Epithelial cell of proximal tubule (primary cell): ENCODE measurements around the gene TRIM62. TPM values are rescaled to one million over a fixed set of nuclear protein-coding genes. Genes with fewer than 3 reads are reported as not detected.

Experiments used
- DNase-seq: peaks from one replicate; pipeline ENCODE4 v3.0.0-alpha.2; 2011; ENCODE audit warnings: low read depth
- H3K4me3 ChIP-seq: 2 replicates; pipeline ENCODE4 v1.5.1; 2011; ENCODE audit warnings: low read depth, mild to moderate bottlenecking, low read length
- total RNA-seq: library from RNA; depleted of rRNA; stranded (reverse); fragments of >200 nt; gene quantifications from 2 replicates; pipeline ENCODE4 v1.2.3, GENCODE V29; 2015
- TF ChIP-seq, protein P1 (sequence below): conservative IDR thresholded peaks from 2 replicates; pipeline ENCODE4 v1.5.1; 2012; ENCODE audit warnings: low read depth, mild to moderate bottlenecking, low read length

The TRIM62 gene
- total RNA-seq, 1 donor from 2014 or later = 1.4 TPM

DNA sequence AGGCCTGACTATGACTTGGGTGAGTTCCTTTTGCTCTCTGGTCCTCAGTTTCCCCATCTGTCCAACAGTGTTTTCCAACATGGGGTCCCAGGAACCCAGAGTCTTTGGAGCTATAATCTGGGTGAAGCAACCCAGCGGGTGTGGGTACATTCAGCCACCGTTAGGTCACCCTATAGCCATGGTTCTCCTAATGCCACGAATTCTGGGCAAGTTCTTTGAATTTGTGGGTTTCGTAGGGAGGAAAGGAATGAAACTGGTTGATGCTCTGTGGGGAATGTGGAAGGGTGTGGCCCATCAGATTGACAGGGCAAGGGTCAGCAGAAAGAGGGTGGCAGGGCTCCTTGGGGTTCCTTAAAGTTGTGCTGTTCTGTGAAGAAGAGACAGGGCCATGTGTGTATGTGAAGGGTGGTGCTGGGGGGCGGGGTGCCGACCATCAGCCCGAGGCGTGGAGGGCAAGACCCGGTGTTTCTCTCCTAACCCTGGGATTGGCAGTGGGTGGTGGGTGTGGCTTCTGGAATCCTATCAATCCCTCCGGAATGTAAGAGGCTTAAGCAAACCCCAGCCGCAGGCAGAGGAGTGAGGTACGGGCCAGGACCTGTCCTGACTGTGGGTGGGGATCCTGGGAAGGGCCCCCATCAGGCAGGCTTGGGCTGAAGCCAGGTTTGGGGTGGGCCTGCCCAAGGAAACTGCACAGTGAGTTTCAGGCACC, 39.0 kb upstream of the TRIM62 start:
- no peak overlapping the region for H3K4me3 ChIP-seq
- TF ChIP-seq, protein P1, sequence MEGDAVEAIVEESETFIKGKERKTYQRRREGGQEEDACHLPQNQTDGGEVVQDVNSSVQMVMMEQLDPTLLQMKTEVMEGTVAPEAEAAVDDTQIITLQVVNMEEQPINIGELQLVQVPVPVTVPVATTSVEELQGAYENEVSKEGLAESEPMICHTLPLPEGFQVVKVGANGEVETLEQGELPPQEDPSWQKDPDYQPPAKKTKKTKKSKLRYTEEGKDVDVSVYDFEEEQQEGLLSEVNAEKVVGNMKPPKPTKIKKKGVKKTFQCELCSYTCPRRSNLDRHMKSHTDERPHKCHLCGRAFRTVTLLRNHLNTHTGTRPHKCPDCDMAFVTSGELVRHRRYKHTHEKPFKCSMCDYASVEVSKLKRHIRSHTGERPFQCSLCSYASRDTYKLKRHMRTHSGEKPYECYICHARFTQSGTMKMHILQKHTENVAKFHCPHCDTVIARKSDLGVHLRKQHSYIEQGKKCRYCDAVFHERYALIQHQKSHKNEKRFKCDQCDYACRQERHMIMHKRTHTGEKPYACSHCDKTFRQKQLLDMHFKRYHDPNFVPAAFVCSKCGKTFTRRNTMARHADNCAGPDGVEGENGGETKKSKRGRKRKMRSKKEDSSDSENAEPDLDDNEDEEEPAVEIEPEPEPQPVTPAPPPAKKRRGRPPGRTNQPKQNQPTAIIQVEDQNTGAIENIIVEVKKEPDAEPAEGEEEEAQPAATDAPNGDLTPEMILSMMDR = no peak
- no peak for DNase-seq

DNA sequence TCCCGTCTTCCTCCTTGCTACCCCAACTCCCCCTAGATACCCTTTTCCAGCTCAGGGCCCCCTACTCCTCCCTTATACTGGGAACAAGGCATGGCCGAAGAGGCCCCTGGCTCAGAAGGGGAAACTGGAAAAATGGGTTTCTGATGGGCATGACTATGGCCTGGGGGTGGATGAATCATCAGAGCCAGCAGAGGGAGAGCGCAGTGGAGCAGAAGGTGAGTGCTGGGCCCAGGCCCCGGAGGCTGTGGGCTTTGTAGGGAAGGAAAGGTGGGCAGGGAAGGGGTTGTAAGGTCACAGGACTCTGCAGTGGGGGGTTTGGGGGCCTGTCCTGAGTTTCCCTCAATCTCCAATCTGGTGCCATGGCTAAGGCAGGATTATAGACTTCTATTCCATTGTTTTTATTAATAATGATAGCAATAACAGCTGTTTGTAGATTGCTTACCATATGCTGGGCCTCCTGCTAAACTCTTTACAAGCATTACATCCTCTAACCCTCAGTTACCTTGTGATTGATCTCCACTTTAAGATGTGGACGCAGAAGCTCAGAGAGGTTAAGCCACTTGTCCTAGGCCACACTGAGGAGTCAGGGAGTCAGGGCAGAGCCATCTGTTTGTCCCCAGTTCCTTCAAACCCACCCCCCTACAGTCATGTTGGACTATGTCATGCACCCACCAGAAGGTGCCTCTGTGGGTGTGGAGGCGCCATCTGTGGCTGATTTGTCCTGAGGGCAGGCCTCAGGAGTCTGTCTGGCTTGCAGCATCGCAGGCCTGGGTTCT, 38.2 kb upstream of the TRIM62 start:
- DNase-seq = no peak
- H3K4me3 ChIP-seq = no peak overlapping the region
- TF ChIP-seq, protein P1 = no peak

DNA sequence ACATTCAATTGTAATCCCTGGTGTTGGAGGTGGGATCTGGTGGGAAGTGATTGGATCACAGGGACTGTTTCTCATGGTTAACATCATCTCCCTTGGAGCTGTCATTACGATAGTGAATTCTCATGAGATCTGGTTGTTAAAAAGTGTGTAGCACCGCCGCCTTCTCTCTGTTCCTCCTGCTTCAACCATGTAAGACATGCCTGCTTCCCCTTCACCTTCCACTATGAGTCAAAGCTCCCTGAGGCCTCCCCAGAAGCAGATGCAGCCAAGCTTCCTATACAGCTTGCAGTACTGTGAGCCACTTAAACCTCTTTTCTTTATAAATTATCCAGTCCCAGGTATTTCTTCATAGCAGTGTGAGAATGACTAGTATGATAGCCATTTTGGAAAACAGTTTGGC, 30.1 kb upstream of the TRIM62 start:
- TF ChIP-seq, protein P1 = no peak
- H3K4me3 ChIP-seq = no peak overlapping the region
- DNase-seq = no peak

DNA sequence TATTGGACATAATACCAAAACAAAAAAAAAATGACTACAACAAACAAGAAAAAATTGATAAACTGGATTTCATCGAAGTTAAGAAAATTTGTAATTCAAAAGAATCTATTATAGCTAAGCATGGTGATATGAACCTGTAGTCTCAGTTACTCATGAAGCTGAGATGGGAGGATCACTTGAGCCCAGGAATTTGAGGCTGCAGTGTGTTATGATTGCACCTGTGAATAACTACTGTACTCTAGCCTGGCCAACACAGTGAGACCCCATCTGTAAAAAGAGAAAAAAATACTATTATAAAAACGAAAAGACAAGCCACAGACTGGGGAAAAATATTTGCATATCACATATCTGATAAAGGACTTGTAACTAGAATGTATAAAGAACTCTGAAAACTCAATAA, 24.5 kb upstream of the TRIM62 start:
- no peak for DNase-seq

DNA sequence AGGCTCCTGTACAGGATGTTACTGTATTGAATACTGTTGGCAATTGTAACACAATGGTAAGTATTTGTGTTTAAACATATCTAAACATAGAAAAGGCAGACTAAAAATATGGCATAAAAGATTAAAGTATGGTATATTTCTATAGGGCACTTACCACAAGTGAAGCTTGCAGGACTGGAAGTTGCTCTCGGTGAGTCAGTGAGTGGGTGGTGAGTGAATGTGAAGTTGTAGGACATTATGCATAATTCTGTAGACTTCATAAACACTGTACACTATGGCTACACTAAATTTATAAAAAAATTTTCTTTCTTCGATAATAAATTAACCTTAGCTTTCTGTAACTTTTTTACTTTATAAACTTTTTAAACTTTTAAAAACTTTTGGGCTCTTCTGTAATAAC, 13.7 kb upstream of the TRIM62 start:
- DNase-seq = no peak
- TF ChIP-seq, protein P1 = no peak
- no peak overlapping the region for H3K4me3 ChIP-seq

More for the DNA sequence above, 24.5 kb upstream of the TRIM62 start:
- TF ChIP-seq, protein P1 = no peak
- H3K4me3 ChIP-seq = no peak overlapping the region

DNA sequence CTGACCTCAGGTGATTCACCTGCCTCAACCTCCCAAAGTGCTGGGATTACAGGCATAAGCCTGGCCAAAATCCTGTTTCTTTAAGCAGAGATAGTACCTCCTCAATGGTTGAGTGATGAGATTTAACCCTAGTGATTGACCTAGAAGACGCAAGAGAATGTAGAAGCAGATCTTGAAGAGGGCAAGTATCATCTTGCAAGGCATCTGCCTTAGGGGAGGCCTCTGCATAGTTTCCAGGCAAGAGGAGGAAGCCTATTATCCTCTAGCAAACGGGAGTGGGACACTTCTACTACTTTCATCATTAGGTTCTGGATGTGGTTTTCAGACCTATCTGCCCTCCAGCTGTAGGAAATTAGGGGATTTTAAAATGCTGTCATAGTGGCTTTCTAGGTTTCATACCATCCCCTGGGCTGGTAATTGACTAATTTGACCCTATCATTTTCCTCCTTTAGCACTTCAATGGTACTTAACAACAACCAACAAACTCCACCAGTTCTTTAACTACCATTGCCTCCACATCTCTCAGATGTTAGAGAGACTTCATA, 10.0 kb upstream of the TRIM62 start:
- H3K4me3 ChIP-seq = no peak overlapping the region
- TF ChIP-seq, protein P1 = no peak
- DNase-seq = no peak
